Inflammatory macrophage treated with lipopolysaccharide for 4 hours (primary cell): ENCODE data around the gene ZNF423.

ENCODE experiments used
- DNase-seq: peaks from one replicate; pipeline ENCODE4 v3.0.0-alpha.2; 2020

ZNF423 gene

GRCh38 chr16:49712106-49712505 lies 143.8 kb downstream of the ZNF423 start:
- DNase-seq: no peak

DNA sequence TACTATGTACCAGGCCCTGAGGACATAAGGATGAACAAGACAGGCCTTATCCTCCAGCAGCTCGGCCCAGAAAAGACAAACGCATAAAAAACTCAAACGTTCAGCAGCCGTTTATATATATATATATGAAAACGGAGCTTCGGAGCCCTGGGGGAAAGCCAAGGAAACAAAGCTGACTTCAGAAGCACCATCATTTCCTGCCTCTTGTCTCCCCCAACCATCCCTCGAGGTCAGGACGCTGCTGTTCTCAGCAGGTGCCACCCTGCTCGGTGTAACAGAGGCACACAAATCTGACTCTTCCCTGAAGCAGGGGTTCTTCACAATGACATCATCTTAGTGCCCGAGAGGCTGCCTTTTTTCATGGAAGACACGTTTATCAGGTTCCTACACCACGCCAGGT lies 146.9 kb downstream of the ZNF423 start:
- no peak for DNase-seq

- no peak for DNase-seq
Measured at GRCh38 chr16:49708491-49708890, 147.4 kb downstream of the ZNF423 start.

- no peak for DNase-seq
Measured at GRCh38 chr16:49706620-49707355, 149.1 kb downstream of the ZNF423 start.

DNA sequence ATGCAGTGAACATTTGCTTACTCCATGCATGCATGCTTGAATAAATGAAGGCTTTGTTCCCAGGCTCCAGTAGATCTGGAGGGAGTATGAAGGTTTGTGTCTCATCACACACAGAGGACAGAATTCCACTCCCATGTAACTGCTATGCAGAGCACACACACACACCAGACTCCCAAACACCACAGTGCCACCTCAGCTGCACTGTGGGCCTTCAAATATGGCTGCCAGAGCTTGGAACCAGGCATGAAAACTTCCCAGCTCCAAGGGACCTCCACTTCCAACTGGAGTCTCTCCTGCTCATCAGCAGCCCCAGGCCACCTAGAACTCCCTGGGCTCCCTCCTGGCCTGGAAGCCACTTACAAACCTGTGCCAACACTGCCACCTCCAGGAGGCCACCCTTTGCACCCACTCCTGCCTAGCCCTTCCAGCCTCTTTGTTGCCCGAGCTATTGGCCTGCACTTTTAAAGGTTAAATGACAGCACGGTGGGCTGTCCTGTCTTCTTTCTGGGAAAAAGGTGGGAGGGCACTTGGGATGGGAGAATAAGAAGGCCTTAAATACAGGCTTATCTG lies 151.2 kb downstream of the ZNF423 start:
- no peak for DNase-seq

GRCh38 chr16:49703483-49703882 lies 152.4 kb downstream of the ZNF423 start:
- DNase-seq: no peak

DNA sequence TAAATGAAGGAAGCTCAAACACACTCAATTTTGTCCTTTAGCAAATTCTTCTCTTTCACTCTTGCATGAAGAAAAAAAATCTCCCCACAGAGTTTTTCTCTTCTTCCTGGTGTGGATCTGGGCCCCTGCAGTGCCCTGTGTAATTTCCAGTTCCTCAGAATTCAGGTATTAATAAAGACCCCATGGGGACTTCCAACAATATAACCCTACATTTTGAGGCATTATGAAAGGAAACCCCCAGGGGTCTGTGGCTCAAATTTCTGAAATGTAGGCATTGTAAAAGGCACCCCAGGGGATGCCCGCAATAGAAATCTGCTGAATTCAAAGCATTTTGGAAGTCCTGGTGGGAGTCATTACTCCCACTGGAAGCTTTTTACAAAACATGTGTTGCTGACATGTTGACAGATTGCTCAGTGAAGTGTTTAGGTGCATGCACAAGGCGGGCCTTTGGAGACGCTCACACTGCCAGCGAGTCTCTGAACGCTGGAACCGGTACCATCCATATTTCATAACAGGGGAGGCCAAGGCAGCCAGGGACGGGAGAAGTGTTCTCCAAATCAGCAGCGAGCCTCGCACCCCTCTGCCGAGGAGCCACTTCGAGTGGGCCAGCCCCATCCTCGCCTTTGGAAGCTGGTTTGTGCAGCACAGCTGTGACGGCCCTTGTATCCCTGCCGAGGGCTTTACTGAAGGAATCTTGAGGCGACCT lies 154.0 kb downstream of the ZNF423 start:
- DNase-seq: no peak

DNA sequence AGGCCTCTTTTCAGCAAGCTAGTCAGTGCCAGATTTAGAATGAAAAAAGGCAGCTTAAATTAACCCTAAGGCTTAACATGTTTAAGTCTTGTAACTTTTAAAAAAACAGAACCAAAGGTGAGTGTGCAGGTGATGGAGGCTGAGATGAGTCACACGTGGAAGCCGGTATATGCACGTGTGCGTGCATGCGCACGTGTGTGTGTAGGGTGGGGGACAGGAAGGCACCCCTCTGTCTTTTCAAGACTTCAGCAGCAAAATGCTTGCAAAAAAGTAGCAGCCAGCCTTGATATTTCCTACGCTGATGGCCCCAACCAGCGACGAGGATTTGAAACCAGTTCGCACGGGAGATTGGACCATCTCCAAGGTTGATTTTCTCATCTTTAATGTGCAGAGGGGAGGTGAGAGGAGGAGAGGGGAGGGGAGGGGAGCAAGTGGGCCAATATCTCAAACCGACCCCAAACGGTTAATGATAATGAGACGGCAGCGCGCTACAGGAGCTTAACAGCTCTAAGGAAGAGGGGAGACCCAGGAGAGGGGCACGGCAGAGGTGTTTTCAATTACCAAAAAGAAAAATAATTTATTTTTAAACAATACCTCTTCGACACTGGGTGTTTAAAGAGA lies 154.7 kb downstream of the ZNF423 start:
- DNase-seq: no peak

- DNase-seq: no peak
Measured at GRCh38 chr16:49700251-49701064, 155.5 kb downstream of the ZNF423 start.

GRCh38 chr16:49699841-49700175 lies 156.1 kb downstream of the ZNF423 start:
- no peak for DNase-seq

- DNase-seq: no peak
Measured at GRCh38 chr16:49698931-49699840, 156.7 kb downstream of the ZNF423 start.

DNA sequence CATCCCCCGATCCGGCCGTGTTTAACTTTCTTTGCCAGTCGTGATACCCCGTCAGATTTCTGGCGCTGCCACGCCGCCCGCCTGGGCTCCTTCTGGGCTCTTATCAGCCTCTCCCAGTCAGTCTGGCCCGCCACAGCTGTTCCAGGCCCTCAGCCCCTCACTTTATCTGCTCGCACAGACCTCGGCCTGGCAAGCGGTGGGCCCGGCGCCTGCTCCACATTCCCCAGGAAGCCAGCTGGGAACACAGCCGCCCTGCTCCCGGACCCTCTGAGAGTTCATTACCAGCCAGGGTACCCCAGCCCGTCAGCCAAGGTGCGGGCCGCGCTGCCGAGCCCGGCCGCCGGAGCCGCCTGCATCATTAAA lies 157.5 kb downstream of the ZNF423 start:
- DNase-seq: no peak

DNA sequence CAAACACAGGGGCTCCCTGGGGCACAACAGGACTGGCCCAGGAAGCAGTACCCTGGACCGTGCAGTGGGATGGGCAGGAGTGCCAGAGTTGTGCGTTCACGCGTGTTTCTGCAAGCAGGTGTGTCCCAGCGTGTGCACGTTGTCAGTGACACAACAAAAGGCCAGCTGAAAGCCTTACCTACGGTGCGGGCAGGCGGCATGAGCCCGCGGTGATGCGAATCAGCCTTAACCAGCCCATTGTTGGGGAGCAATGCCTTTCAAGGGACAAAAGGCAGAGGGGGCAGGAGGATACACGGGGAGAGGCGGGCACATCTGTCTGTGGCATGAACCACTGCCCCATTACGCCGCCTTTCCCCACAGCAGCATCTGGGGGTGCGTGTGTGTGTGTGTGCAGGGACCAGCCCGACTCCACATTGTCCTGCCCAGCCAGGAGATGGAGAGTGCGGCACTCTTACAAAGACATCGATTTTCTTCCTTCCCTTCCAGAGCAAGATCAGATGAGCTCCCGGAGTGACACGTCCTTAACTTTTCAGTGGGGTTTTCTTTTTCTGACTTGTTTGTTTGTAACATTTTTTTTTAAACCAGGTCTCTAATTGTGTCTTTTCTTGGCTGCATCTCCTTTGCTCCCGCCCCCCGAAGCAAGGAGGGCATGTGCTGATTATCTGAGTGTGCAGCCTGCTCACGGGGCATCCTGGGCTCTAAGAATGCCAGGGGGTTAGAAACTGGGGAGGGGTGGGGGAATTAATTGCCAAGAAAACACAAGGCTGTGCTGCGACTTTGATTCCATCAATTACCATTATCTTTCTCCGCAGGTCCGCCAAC lies 158.1 kb downstream of the ZNF423 start:
- no peak for DNase-seq

DNA sequence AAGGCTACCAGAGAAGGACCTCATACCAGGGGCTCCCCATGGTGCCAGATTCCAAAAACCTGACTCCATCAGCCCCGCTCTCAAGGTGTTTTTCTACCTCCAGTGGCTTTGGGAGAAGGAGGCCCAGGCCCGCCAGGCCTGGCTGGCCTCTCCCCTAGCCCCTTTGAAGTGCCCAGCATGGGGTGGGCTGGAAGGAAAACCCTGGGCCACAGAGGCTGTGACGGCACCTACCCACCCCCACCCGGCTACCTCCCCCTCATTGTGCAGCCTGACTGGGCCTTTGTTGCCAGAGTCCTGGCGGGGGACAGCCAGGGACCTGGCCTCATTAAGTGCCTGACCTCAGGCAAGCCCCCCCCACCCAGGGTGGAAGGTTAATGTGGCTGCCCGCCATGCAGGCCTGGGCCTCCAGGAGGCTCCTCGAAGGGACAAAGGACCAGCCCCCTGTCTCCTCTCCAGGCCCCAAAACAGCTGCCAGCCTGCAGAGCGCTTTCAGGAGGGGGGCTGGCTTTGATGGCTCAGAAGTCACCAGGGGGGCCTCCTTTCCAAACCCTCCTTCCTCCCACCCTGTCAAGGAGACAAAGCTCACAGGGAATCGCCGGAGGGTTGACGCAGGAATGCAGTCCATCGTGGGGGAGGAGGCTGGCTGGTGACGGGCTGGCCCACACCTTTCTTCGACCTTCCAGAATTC lies 159.4 kb downstream of the ZNF423 start:
- DNase-seq: no peak

DNA sequence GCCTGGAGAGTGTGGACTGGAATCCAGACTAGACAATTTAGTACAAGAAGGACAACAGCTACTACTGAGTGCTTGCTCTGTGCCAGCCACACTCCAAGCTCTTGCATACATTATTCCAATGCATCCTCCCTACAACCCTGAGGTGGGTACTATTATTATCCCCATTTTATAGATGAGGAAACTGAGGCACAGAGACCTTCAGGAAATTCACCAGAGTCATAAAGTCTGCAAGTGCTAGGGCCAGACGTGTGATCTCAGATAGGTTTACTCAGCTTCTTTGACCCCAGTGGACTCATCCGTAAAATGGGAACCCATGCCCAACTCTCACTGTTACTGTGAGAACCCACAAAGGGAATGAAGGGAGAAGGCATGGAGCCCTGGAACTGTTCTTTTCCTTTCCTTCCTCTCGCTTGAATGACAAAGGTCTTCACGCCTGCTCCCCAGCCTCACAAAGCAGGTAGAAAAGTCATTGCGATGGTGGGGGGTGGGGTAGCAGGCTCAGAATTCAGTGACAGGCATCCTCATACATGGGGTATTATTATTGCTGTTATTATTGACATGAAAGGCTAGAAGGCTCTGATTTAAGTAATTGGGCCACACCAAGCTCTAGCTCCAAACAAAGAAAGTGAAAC lies 160.0 kb downstream of the ZNF423 start:
- DNase-seq: no peak

DNA sequence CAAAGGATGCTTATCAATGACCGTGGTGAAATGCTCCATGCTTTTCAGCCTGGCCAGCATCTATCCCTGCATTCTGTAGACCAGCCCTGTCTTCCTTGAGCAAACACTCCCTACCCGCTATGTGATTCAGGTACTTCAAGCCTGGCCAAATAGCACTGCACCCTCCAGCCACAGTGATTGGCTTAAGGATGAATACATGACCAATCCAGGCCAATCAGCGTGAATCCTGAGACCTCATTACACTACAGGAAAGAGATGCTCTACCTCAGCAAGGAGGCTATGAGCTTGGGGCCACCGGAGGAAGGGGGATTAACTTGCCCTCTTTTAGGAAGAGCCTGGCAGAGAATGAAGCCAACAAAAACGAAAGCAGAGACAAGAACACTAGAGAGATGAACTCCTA lies 162.5 kb downstream of the ZNF423 start:
- no peak for DNase-seq

DNA sequence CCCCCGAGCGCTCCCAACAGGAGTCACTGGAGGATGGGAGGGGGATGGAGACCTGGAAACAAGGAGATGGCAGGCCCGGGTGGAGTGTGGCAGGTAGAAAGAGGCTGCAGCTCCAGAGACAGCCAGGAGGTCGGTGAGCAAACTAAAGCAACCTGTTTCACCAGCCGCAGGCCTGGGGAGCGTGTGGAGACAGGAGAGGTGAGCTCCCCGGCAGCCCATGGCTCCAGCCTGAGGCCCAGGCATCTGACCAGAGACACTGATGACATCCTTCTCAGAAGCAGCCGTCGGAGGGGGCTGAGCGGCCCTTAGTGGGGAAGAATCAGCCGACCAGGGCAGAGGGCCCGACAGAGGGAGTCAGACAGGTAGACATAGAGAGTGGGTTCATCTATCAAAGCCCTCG lies 165.1 kb downstream of the ZNF423 start:
- DNase-seq: no peak

DNA sequence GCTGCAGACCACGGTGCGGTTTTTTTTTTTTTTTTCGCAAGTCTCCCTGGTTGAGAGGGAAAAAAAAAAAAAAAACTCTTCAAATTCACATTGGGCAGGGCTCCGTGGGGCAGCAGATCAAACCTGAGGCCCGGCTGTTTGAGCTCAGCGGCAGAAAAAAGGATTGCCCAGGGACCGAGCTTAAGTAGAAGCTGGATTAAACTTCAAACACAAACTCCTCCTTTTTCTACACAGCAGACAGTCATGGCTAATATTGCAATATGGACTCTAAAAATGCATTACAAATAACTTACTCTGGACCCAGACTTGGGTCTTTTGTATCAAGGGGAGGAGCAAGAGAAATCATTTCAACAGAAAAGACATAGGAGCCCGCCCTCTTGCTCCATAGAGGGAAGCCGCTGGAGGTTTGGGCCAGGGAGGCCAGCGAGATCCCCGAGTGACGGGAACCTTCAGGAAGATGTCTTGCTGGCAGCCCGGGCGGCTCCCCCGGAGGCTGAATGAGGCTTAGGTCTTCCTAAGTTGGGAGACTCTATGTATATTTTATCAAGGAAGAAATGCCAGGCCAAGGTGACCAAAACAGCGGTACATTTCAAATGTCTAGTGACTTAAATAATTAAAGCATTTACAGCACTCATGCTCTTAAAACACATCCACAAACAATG lies 167.7 kb downstream of the ZNF423 start:
- no peak for DNase-seq

- no peak for DNase-seq
Measured at GRCh38 chr16:49687476-49688002, 168.4 kb downstream of the ZNF423 start.
